ENCODE measurements around the gene BOC.
"Not testable (repeated sequence)": the region's sequence is repeated elsewhere in the genome, so short reads cannot be mapped to it uniquely, and the experiment has no call there.

The BOC gene, protein sequence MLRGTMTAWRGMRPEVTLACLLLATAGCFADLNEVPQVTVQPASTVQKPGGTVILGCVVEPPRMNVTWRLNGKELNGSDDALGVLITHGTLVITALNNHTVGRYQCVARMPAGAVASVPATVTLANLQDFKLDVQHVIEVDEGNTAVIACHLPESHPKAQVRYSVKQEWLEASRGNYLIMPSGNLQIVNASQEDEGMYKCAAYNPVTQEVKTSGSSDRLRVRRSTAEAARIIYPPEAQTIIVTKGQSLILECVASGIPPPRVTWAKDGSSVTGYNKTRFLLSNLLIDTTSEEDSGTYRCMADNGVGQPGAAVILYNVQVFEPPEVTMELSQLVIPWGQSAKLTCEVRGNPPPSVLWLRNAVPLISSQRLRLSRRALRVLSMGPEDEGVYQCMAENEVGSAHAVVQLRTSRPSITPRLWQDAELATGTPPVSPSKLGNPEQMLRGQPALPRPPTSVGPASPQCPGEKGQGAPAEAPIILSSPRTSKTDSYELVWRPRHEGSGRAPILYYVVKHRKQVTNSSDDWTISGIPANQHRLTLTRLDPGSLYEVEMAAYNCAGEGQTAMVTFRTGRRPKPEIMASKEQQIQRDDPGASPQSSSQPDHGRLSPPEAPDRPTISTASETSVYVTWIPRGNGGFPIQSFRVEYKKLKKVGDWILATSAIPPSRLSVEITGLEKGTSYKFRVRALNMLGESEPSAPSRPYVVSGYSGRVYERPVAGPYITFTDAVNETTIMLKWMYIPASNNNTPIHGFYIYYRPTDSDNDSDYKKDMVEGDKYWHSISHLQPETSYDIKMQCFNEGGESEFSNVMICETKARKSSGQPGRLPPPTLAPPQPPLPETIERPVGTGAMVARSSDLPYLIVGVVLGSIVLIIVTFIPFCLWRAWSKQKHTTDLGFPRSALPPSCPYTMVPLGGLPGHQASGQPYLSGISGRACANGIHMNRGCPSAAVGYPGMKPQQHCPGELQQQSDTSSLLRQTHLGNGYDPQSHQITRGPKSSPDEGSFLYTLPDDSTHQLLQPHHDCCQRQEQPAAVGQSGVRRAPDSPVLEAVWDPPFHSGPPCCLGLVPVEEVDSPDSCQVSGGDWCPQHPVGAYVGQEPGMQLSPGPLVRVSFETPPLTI

DNA sequence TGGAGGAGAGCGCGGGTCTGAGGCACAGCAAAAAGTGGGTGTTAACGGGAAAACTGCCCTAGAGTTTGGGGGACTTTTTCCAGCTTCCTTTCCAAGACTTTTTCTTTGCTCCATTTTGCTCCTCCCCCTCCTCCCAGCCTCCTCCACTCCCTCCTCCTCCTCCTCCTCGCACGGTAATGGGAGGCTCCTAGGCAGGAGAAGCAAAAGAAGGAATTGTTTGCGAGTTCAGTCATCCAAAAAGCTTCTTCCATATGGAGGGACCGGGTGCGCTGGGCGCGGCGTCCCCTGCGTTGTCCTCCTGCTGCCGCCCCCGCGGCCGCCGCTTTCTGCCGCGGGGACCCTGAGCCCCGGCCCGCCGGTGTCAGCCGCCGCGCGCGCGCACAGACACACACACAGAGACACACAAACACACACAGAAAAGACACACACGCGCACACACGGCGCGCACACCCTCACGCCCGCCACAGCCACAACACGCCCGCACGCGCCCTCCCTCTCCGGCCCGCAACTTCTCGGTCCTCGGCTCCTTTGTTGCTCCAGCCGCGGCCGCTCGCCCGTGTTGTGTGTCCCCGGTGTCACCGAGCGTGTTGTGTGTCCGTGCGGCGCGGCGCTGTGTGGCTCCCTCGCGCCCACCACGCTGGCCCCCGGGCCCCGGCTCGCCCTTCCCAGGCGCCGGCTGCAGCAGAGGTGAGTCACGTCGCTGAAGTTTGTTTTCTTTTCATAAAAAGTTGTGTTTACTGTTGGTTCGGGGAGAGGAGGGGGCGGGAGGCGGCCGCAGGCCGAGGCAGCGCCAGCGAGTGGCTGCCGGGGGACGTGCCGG lies at the start of gene BOC:
Gene BOC (plus strand): TSS at position 228 of the 820 bp plus-strand sequence. CDS start 38,246 bp downstream, outside the sequence.
- DNase-seq (ENCODE audit: low read depth) = peak; percentile 43

DNA sequence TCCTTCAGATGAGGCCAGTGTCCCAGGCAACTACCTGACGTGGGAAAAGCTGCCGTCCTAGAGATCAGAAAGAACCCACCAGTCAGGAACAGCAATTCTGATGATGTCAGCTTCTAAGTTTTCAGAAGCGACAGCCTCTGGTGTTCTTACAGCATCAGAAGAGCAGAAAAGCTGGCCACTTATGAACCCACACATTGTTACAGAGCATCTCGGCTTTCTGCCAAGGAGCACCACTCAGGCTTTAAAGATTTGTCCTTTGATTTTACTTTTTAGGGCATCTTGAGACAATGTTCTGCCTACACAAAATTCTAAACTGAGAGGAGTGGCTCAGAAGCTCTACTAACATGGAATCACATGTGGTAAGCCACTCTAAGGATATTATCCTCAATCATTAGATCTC lies 49.7 kb upstream of the BOC start:
- DNase-seq (ENCODE audit: low read depth) = no peak

GRCh38 chr3:113163152-113163551 lies 48.2 kb upstream of the BOC start:
- no peak for DNase-seq (ENCODE audit: low read depth)

DNA sequence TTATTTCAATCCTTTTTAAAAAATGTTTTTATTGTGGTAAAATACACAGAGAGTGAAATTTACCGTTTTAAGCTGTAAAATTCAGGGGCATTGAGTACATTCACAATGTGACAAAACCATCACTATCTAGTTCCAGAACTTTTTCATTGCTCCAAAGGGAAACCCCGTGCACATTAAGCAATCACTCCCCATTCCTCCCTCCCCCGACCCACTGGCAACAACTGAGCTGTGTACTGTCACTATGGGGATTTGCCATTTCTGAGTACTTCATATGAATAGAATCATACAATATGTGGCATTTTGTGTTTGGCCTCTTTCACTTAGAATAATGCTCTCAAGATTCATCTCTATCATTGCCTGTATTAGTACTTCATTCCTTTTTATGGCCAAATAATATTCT lies 45.5 kb upstream of the BOC start:
- no peak for DNase-seq (ENCODE audit: low read depth)

- DNase-seq (ENCODE audit: low read depth) = no peak
Measured at GRCh38 chr3:113166357-113166718, 45.0 kb upstream of the BOC start.

DNA sequence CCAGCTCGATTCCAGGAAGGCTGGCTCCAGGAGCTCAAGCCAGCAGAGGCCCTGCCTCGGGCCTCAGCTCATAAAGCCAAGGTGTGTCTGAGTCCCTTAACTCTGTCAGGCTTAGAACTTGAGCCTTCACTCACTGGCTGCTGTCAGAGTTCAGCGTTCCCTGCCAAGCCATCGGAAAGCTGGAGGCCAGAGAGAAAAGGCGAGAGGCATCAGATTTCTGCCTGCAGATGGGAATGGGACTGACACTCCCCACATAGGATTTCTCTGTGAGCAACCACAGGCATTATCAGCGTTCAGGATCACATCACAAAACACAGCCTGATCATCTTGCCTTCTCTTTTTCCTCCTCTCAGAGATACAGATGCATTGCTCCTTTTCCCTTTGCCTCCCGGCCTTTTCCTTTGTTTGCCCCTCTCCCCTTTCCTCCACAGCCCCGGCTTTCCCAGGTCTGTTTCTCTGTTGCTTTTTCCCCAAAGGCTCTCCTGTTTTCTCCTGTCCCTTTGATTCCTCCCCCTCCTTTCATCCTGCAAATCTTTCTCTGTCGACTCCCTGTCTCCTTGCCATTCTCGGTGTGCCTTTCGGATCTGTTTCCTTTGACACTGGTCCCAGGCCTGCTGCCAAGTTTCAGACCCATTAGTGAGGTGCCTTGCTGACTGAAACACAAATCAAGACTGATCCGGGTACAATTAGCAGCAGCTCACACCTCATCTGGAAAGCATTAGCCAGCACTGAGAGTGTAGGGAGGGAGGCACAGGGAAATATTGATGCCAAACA lies 44.5 kb upstream of the BOC start:
- no peak for DNase-seq (ENCODE audit: low read depth)

- no peak for DNase-seq (ENCODE audit: low read depth)
Measured at GRCh38 chr3:113167825-113168801, 43.2 kb upstream of the BOC start.

- no peak for DNase-seq (ENCODE audit: low read depth)
Measured at GRCh38 chr3:113169891-113170452, 41.4 kb upstream of the BOC start.

- DNase-seq (ENCODE audit: low read depth) = no peak
Measured at GRCh38 chr3:113170771-113171170, 40.6 kb upstream of the BOC start.

GRCh38 chr3:113171675-113172300 lies 39.6 kb upstream of the BOC start:
- DNase-seq (ENCODE audit: low read depth) = not testable (repeated sequence)

DNA sequence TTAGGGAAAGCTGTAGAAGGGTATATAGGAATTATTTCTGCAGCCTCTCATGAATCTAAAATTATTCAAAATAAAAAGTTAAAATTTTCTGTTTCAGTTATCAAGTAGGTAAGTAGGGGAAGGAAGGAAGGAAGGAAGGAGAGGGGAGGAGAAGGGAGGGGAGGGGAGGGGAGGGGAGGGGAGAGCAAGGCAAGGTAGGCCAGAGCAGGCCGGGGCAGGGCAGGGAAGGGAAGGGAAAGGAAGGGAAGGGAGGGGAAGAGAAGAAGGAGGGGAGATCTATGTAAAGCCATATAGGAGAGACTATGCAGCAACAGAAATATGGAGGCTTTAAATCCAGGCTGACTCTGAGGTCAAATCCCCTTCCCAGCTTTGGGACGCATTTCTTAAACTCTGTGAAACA lies 38.3 kb upstream of the BOC start:
- no peak for DNase-seq (ENCODE audit: low read depth)

GRCh38 chr3:113174304-113174703 lies 37.1 kb upstream of the BOC start:
- no peak for DNase-seq (ENCODE audit: low read depth)

DNA sequence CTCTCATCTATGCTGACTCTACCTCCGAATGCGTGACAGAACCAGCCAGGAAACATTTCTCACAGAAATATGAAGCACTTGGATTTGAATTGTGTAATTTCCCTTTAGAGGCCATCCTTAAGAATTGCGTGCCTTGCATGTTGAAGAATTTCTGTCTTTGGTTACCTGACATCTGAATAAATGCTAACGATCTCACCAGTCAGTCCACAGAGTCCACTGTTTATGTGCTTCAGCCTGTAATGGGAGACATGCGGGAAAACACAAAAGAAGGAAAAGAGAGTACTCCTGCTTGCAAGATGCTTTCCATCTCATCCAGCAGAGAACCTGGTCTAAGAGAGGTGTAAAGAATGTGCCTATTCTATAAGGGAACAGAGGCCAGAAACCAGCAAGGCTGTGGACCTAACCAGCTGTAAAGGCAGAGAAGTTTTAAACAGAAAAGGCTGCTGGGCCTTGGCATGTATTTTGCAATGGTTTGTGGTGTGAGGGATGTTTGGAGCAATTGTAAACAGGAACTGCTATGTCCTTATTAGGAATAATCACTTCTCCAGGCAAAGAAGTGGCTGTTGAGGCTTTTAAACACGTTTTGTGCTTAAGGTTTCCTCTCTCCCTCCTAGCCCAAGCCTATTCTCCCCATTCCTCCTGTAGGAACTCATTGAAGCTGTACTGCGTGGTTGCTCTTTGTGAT lies 36.4 kb upstream of the BOC start:
- no peak for DNase-seq (ENCODE audit: low read depth)

GRCh38 chr3:113177526-113177925 lies 33.8 kb upstream of the BOC start:
- DNase-seq (ENCODE audit: low read depth) = no peak

DNA sequence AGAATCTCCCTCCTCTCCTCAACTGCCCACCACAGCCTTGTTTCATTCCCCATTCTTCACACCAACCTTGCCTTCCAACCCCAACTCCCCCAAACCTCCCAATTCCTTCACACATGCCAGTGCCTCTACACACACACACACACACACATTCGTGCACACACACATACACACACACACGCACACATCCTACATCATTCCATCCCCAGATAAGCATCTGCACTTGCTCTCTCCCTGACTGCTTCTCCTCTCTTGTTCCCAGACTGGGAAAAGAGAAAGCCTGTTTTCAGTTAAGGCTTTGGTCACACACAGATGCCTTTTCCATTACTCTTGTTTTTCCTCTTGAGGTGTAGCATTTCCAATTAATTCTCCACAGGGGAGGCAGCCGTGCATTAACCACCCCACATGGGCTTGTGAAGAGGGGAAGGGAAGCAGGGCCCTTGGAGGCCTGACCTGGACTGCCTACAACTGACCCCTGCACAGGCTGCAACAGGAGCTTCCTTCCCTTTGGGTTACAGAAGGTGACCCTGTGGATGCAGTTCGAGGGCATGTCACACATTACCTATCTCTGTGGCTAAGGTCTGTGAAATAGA lies 32.0 kb upstream of the BOC start:
- no peak for DNase-seq (ENCODE audit: low read depth)

GRCh38 chr3:113183748-113184661 lies 27.4 kb upstream of the BOC start:
- no peak for DNase-seq (ENCODE audit: low read depth)

Measured in HS-5 (cell line).